BLaER1 treated with 17β-estradiol and CSF1 and Interleukin-3, amounts not matched to agents 10 nM and 100 nM (cell line): ENCODE results near the gene TBL1X.
A peak's percentile ranks its signal among the peaks of the same experiment; 100 is the strongest.

ENCODE experiments used
- H3K27ac ChIP-seq, 11 experiments: shearing (Covaris generic); formaldehyde crosslinking; 2 replicates each; pipeline ENCODE4 v1.8.1; 2022
- H3K27me3 ChIP-seq, 11 experiments: shearing (Covaris generic); formaldehyde crosslinking; 2 replicates each; pipeline ENCODE4 v1.8.1; 2022
- H3K36me3 ChIP-seq, 11 experiments: shearing (Covaris generic); formaldehyde crosslinking; 2 replicates each; pipeline ENCODE4 v1.8.1; 2022
- H3K4me1 ChIP-seq, 10 experiments: shearing (Covaris generic); formaldehyde crosslinking; 2 replicates each; pipeline ENCODE4 v1.8.1; 2022
- H3K4me2 ChIP-seq, 11 experiments: shearing (Covaris generic); formaldehyde crosslinking; 2 replicates each; pipeline ENCODE4 v1.8.1; 2022
- H3K4me3 ChIP-seq, 10 experiments: shearing (Covaris generic); formaldehyde crosslinking; 2 replicates each; pipeline ENCODE4 v1.8.1; 2022
- H3K9ac ChIP-seq, 11 experiments: shearing (Covaris generic); formaldehyde crosslinking; 2 replicates each; pipeline ENCODE4 v1.8.1; 2022
- H3K9me3 ChIP-seq, 11 experiments: shearing (Covaris generic); formaldehyde crosslinking; replicated peaks in 1 of 11; 2 replicates each; pipeline ENCODE4 v1.8.1; 2022
- H4K20me1 ChIP-seq, 11 experiments: shearing (Covaris generic); formaldehyde crosslinking; 2 replicates each; pipeline ENCODE4 v1.8.1; 2022
- Cebpa-rat ChIP-seq, 11 experiments: shearing (Covaris generic); IDR thresholded peaks; 2 replicates each; pipeline ENCODE4 v1.8.1; 2022

The TBL1X gene

GRCh38 chrX:9525511-9526248 is 60.8 kb downstream of the TBL1X start:
- Histone ChIP-seq H3K9ac (no peak overlapping the region; a peak in 1 of 22 replicates), H3K4me2 (peak overlapping the region; percentile 48 to 67 (median 61)), H3K9me3 (no peaks in the 10 kb centered on the region; a peak in 1 of 22 replicates), H3K4me1 (peaks cover 47 to 86% (median 69%) of the 10 kb centered on the region in 10 experiments), H3K36me3 (peaks cover 0 to 8% (median 0%) of the 10 kb centered on the region in 11 experiments; a peak in 4 of 22 replicates), H3K27me3 (no peaks in the 10 kb centered on the region), H3K4me3 (no peak overlapping the region), H3K27ac (no peak overlapping the region), H4K20me1 (peaks cover 83 to 99% (median 97%) of the 10 kb centered on the region in 11 experiments)
- no peak for TF ChIP-seq Cebpa-rat (IDR thresholded peaks at IDR 0.05)

GRCh38 chrX:9526965-9527364 is 62.1 kb downstream of the TBL1X start:
- peaks cover 54 to 86% (median 75%) of the 10 kb centered on the region in 10 experiments for H3K4me1 ChIP-seq
- TF ChIP-seq Cebpa-rat (IDR thresholded peaks at IDR 0.05): no peak
- no peak overlapping the region for H3K4me3 ChIP-seq
- peak overlapping the region in 6 of 11 experiments; percentile 48 to 67 (median 60); a peak in 6 of 22 replicates for H3K4me2 ChIP-seq
- H3K27ac ChIP-seq: no peak overlapping the region
- no peak overlapping the region for H3K9ac ChIP-seq
- peaks cover 0 to 8% (median 0%) of the 10 kb centered on the region in 11 experiments; a peak in 4 of 22 replicates for H3K36me3 ChIP-seq
- no peaks in the 10 kb centered on the region; a peak in 1 of 22 replicates for H3K9me3 ChIP-seq
- H4K20me1 ChIP-seq: peaks cover 78 to 99% (median 97%) of the 10 kb centered on the region in 11 experiments
- H3K27me3 ChIP-seq: no peaks in the 10 kb centered on the region

GRCh38 chrX:9528498-9528897 is 63.6 kb downstream of the TBL1X start:
- no peak overlapping the region for H3K9ac ChIP-seq
- H3K36me3 ChIP-seq: peaks cover 0 to 8% (median 0%) of the 10 kb centered on the region in 11 experiments; a peak in 3 of 22 replicates
- no peak for TF ChIP-seq Cebpa-rat (IDR thresholded peaks at IDR 0.05)
- H4K20me1 ChIP-seq: peaks cover 77 to 99% (median 97%) of the 10 kb centered on the region in 11 experiments
- H3K27me3 ChIP-seq: no peaks in the 10 kb centered on the region
- H3K4me1 ChIP-seq: peaks cover 57 to 88% (median 76%) of the 10 kb centered on the region in 10 experiments
- H3K9me3 ChIP-seq: no peaks in the 10 kb centered on the region; a peak in 1 of 22 replicates
- H3K4me2 ChIP-seq: peak overlapping the region in 1 of 11 experiments; percentile 31; a peak in 1 of 22 replicates
- no peak overlapping the region for H3K27ac ChIP-seq
- H3K4me3 ChIP-seq: no peak overlapping the region

DNA sequence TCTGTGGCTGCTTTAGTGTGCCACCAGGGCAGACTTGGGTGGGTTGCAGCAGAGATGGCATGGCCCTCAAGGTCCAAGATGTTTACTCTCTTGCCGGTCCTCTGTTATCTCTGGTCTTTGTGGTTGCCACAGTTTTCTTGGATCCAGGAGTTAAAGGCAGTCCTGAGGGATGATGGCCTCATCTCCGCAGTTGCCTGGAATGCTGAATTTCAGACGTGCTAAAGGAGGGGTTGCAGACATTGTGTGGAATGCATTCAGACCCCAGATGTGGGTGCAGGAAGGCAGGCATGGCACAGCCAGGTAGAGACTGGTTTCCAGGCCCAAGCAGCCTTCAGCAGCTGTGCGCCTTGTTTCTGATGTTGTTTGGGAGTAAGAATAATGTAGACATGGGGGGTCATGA is 64.4 kb downstream of the TBL1X start:
- H3K36me3 ChIP-seq: peaks cover 0 to 8% (median 0%) of the 10 kb centered on the region in 11 experiments; a peak in 3 of 22 replicates
- peak overlapping the region; percentile 3 to 61 (median 43); a peak in 15 of 22 replicates for H3K4me2 ChIP-seq
- no peak overlapping the region for H3K9ac ChIP-seq
- peaks cover 81 to 99% (median 98%) of the 10 kb centered on the region in 11 experiments for H4K20me1 ChIP-seq
- H3K9me3 ChIP-seq: no peaks in the 10 kb centered on the region; a peak in 1 of 22 replicates
- no peaks in the 10 kb centered on the region for H3K27me3 ChIP-seq
- no peak overlapping the region for H3K4me3 ChIP-seq
- peaks cover 63 to 91% (median 82%) of the 10 kb centered on the region in 10 experiments for H3K4me1 ChIP-seq
- no peak overlapping the region for H3K27ac ChIP-seq
- no peak for TF ChIP-seq Cebpa-rat (IDR thresholded peaks at IDR 0.05)

GRCh38 chrX:9530848-9531274 is 66.0 kb downstream of the TBL1X start:
- H3K27ac ChIP-seq: no peak overlapping the region
- H3K9me3 ChIP-seq: no peaks in the 10 kb centered on the region; a peak in 1 of 22 replicates
- H4K20me1 ChIP-seq: peaks cover 81 to 99% (median 97%) of the 10 kb centered on the region in 11 experiments
- H3K27me3 ChIP-seq: no peaks in the 10 kb centered on the region
- no peak for TF ChIP-seq Cebpa-rat (IDR thresholded peaks at IDR 0.05)
- H3K4me2 ChIP-seq: peak overlapping the region; percentile 4 to 61 (median 43); a peak in 19 of 22 replicates
- H3K4me1 ChIP-seq: peaks cover 64 to 91% (median 82%) of the 10 kb centered on the region in 10 experiments
- H3K4me3 ChIP-seq: no peak overlapping the region
- no peak overlapping the region for H3K9ac ChIP-seq
- peaks cover 0 to 8% (median 0%) of the 10 kb centered on the region in 11 experiments; a peak in 2 of 22 replicates for H3K36me3 ChIP-seq

- Histone ChIP-seq H3K27ac (peak overlapping the region in 8 of 11 experiments; percentile 1 to 55 (median 22); a peak in 7 of 22 replicates), H3K4me2 (peak overlapping the region; percentile 58 to 83 (median 71); a peak in 21 of 22 replicates), H3K4me1 (peaks cover 57 to 77% (median 69%) of the 10 kb centered on the region in 10 experiments), H3K9ac (peak overlapping the region in 1 of 11 experiments; percentile 47; a peak in 1 of 22 replicates), H3K9me3 (peaks cover 0 to 6% (median 0%) of the 10 kb centered on the region in 11 experiments; a peak in 3 of 22 replicates), H3K27me3 (no peaks in the 10 kb centered on the region), H3K4me3 (no peak overlapping the region), H3K36me3 (peaks cover 0 to 17% (median 10%) of the 10 kb centered on the region in 11 experiments; a peak in 14 of 22 replicates), H4K20me1 (peaks cover 71 to 99% (median 95%) of the 10 kb centered on the region in 11 experiments)
- TF ChIP-seq Cebpa-rat (IDR thresholded peaks at IDR 0.05): no peak
These were observed 67.5 kb downstream of the TBL1X start for GRCh38 chrX:9532349-9532748.

DNA sequence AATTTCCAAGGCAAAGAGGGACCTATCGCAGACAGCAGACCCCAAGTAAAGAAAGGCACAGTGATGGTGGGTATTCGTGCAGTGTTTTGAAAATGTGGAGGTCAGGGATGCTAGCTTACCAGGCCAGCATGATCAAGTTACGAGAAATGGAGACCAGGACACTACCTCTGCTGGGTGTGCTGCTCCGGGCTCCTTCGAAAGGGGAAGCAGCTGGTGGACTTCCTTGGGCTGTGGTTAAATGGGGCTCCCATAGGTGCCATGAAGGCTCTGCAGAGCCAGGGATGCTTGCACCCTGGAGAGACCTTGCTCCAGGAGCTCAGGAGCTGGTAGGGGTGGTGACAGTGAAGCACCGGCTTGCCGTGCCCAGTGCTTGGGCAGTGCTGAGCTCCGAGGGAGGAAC is 68.8 kb downstream of the TBL1X start:
- H3K4me3 ChIP-seq: no peak overlapping the region
- H3K4me2 ChIP-seq: peak overlapping the region; percentile 58 to 83 (median 71)
- H3K9me3 ChIP-seq: peaks cover 0 to 7% (median 0%) of the 10 kb centered on the region in 11 experiments; a peak in 2 of 22 replicates
- H3K27me3 ChIP-seq: no peaks in the 10 kb centered on the region
- peak overlapping the region in 5 of 11 experiments; percentile 5 to 55 (median 25); a peak in 6 of 22 replicates for H3K27ac ChIP-seq
- H3K36me3 ChIP-seq: peaks cover 0 to 25% (median 16%) of the 10 kb centered on the region in 11 experiments; a peak in 15 of 22 replicates
- H3K4me1 ChIP-seq: peaks cover 57 to 71% (median 68%) of the 10 kb centered on the region in 10 experiments
- H4K20me1 ChIP-seq: peaks cover 75 to 100% (median 97%) of the 10 kb centered on the region in 11 experiments
- H3K9ac ChIP-seq: no peak overlapping the region
- TF ChIP-seq Cebpa-rat (IDR thresholded peaks at IDR 0.05): no peak

DNA sequence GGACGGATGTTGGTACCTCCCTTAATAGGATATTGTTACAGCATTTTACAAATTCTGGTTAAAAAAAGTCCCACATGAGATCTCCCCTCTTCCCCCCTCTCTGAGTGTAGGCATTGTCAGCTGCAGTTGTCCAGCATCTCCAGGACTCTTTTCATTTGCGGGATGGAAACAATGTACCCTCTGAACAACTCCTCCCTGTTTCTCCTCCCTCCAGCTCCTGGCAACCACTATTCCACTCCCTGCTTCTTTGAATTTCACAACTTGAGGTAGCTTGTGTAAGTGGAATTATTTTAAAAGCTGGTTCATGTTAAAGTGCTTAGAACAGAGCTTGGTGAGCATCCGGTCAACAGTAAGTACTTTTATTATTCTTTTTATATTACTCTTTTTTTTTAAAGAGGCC is 69.8 kb downstream of the TBL1X start:
- peak overlapping the region; percentile 58 to 83 (median 73) for H3K4me2 ChIP-seq
- H3K9ac ChIP-seq: peak overlapping the region in 5 of 11 experiments; percentile 1 to 50 (median 34); a peak in 3 of 22 replicates
- 0 out of 20 replicates have a peak overlapping the region, but pooled peaks of 1 of the 10 experiments have one; percentile 2 for H3K4me3 ChIP-seq
- peaks cover 0 to 7% (median 0%) of the 10 kb centered on the region in 11 experiments; a peak in 2 of 22 replicates for H3K9me3 ChIP-seq
- TF ChIP-seq Cebpa-rat (IDR thresholded peaks at IDR 0.05): no peak
- H4K20me1 ChIP-seq: peaks cover 77 to 100% (median 97%) of the 10 kb centered on the region in 11 experiments
- no peaks in the 10 kb centered on the region for H3K27me3 ChIP-seq
- H3K27ac ChIP-seq: peak overlapping the region in 6 of 11 experiments; percentile 12 to 43 (median 26); a peak in 7 of 22 replicates
- H3K36me3 ChIP-seq: peaks cover 0 to 31% (median 16%) of the 10 kb centered on the region in 11 experiments; a peak in 15 of 22 replicates
- H3K4me1 ChIP-seq: peaks cover 52 to 62% (median 59%) of the 10 kb centered on the region in 10 experiments
